Urinary bladder (tissue), 4 donors: Measurements from ENCODE around the gene MOB4. TPM values are rescaled to one million over a fixed set of nuclear protein-coding genes. Genes with fewer than 3 reads are reported as not detected.
"Not testable (repeated sequence)": the region's sequence is repeated elsewhere in the genome, so short reads cannot be mapped to it uniquely, and the experiment has no call there.

Source experiments
- DNase-seq: peaks from one replicate; pipeline ENCODE4 v3.0.0-alpha.2; 2015; ENCODE audit errors: extremely low spot score
- H3K27ac ChIP-seq: one replicate; pipeline ENCODE4 v1.5.1; 2013; ENCODE audit warnings: low read depth, mild to moderate bottlenecking, moderate library complexity
- H3K36me3 ChIP-seq: one replicate; pipeline ENCODE4 v1.6.1; 2013; ENCODE audit warnings: mild to moderate bottlenecking, moderate library complexity; ENCODE audit not compliant: insufficient read depth
- H3K4me1 ChIP-seq: one replicate; pipeline ENCODE4 v1.6.1; 2013; ENCODE audit warnings: mild to moderate bottlenecking, moderate library complexity; ENCODE audit not compliant: insufficient read depth
- H3K4me3 ChIP-seq: one replicate; pipeline ENCODE4 v1.5.1; 2013; ENCODE audit warnings: low read depth, low read length
- WGBS: extraction: QIAGEN DNeasy Blood & Tissue Kit; methylation state at CpG from one replicate; pipeline ENCODE4 v1.1.7; 2013; 5-methylcytosine and 5-hydroxymethylcytosine counted together
- polyA plus RNA-seq: library from polyadenylated mRNA; stranded (reverse); fragments of 200-250 nt; gene quantifications from one replicate; pipeline ENCODE4 v1.2.3, GENCODE V29; 2013
- total RNA-seq: library from RNA; depleted of rRNA; stranded (reverse); fragments of >200 nt; gene quantifications from one replicate; pipeline ENCODE4 v1.2.3, GENCODE V29; 2014
- donor health status: healthy with polysubstance abuse.
- donor health status: healthy.

Gene MOB4
- total RNA-seq (67.7 TPM), polyA plus RNA-seq (41.2 TPM)

- H3K4me1 ChIP-seq = no peaks in the 10 kb centered on the region
- DNase-seq = peak; percentile 87
- under 1% methylated on average over 66 of the region's 66 CpGs for WGBS
- no peaks in the 10 kb centered on the region for H3K36me3 ChIP-seq
- peak within 1 kb of the TSS; percentile 85 for H3K27ac ChIP-seq
- peak within 1 kb of the TSS; percentile 83 for H3K4me3 ChIP-seq
Measured at GRCh38 chr2:197515739-197516392, at the start of gene MOB4. Gene MOB4 (plus strand): TSS chr2:197516066. CDS start chr2:197516087, 21 bp downstream.

GRCh38 chr2:197472166-197472565 lies 43.7 kb upstream of the MOB4 start:
- Histone ChIP-seq H3K27ac (no peak overlapping the region), H3K36me3 (peaks cover 10% of the 10 kb centered on the region), H3K4me3 (no peak overlapping the region), H3K4me1 (no peaks in the 10 kb centered on the region)
- no peak for DNase-seq
- 96% methylated on average over 5 of the region's 5 CpGs for WGBS

- DNase-seq = no peak
- no peak overlapping the region for H3K4me3 ChIP-seq
- no peak overlapping the region for H3K27ac ChIP-seq
- 97% methylated on average over 3 of the region's 3 CpGs for WGBS
- peaks cover 2% of the 10 kb centered on the region for H3K36me3 ChIP-seq
- no peaks in the 10 kb centered on the region for H3K4me1 ChIP-seq
Measured at GRCh38 chr2:197477797-197478196, 38.1 kb upstream of the MOB4 start.

- no peak for DNase-seq
- H3K4me1 ChIP-seq = no peaks in the 10 kb centered on the region
- H3K27ac ChIP-seq = no peak overlapping the region
- WGBS = 91% methylated on average over 9 of the region's 9 CpGs
- H3K4me3 ChIP-seq = no peak overlapping the region
- H3K36me3 ChIP-seq = peaks cover 4% of the 10 kb centered on the region
Measured at GRCh38 chr2:197480165-197481036, 35.5 kb upstream of the MOB4 start.

GRCh38 chr2:197484248-197484647 lies 31.6 kb upstream of the MOB4 start:
- not testable (repeated sequence) for H3K27ac ChIP-seq, H3K4me3 ChIP-seq, H3K36me3 ChIP-seq, DNase-seq, H3K4me1 ChIP-seq
- WGBS = 99% methylated on average over 3 of the region's 3 CpGs

- no peak for DNase-seq
- WGBS = 86% methylated on average over 2 of the region's 2 CpGs
- H3K36me3 ChIP-seq = peaks cover 9% of the 10 kb centered on the region
Measured at GRCh38 chr2:197486175-197486574, 29.7 kb upstream of the MOB4 start.

GRCh38 chr2:197487385-197487784 lies 28.5 kb upstream of the MOB4 start:
- Histone ChIP-seq H3K4me3 (no peak overlapping the region), H3K27ac (no peak overlapping the region), H3K36me3 (peaks cover 12% of the 10 kb centered on the region), H3K4me1 (no peaks in the 10 kb centered on the region)
- DNase-seq = no peak
- WGBS = 90% methylated on average over 4 of the region's 4 CpGs

More at GRCh38 chr2:197486175-197486574, 29.7 kb upstream of the MOB4 start:
- Histone ChIP-seq H3K27ac (no peak overlapping the region), H3K4me3 (no peak overlapping the region), H3K4me1 (no peaks in the 10 kb centered on the region)

GRCh38 chr2:197495433-197496134 lies 20.3 kb upstream of the MOB4 start:
- H3K36me3 ChIP-seq = peaks cover 10% of the 10 kb centered on the region
- WGBS = 93% methylated on average over 2 of the region's 2 CpGs
- H3K27ac ChIP-seq = no peak overlapping the region

GRCh38 chr2:197496695-197497094 lies 19.2 kb upstream of the MOB4 start:
- no peak overlapping the region for H3K27ac ChIP-seq
- no peaks in the 10 kb centered on the region for H3K4me1 ChIP-seq
- H3K4me3 ChIP-seq = no peak overlapping the region
- peaks cover 9% of the 10 kb centered on the region for H3K36me3 ChIP-seq
- DNase-seq = no peak

More at GRCh38 chr2:197495433-197496134, 20.3 kb upstream of the MOB4 start:
- no peak for DNase-seq
- Histone ChIP-seq H3K4me3 (no peak overlapping the region), H3K4me1 (no peaks in the 10 kb centered on the region)

- Histone ChIP-seq H3K36me3 (peaks cover 7% of the 10 kb centered on the region), H3K4me3 (no peak overlapping the region), H3K27ac (no peak overlapping the region), H3K4me1 (no peaks in the 10 kb centered on the region)
- no peak for DNase-seq
- WGBS = 36% methylated on average over 2 of the region's 2 CpGs
Measured at GRCh38 chr2:197497326-197497725, 18.5 kb upstream of the MOB4 start.

GRCh38 chr2:197498235-197498936 lies 17.5 kb upstream of the MOB4 start:
- peak overlapping the region; percentile 93 for H3K27ac ChIP-seq
- peak overlapping the region; percentile 89 for H3K4me3 ChIP-seq
- no peak for DNase-seq
- no peaks in the 10 kb centered on the region for H3K4me1 ChIP-seq
- peaks cover 7% of the 10 kb centered on the region for H3K36me3 ChIP-seq
- WGBS = 13% methylated on average over 14 of the region's 14 CpGs

GRCh38 chr2:197498937-197499593 lies 16.8 kb upstream of the MOB4 start:
- peak overlapping the region; percentile 89 for H3K4me3 ChIP-seq
- H3K27ac ChIP-seq = peak overlapping the region; percentile 93
- WGBS = under 1% methylated on average over 46 of the region's 46 CpGs
- no peaks in the 10 kb centered on the region for H3K4me1 ChIP-seq
- peaks cover 5% of the 10 kb centered on the region for H3K36me3 ChIP-seq
- DNase-seq = no peak
